HL-60/S4 (cell line): ENCODE results near the gene MTARC2.

ENCODE experiments used
- in situ Hi-C: fragments of 300-500 bp; cut with MboI; formaldehyde crosslinking; loops from 2 replicates; pipeline ENCODE4 v1.14.3; 2022; ENCODE audit warnings: low sequenced_read_pairs

MTARC2 gene

GRCh38 chr1:220764757-220765156 lies 16.6 kb downstream of the MTARC2 start:
- in situ Hi-C loops: no loop called here

GRCh38 chr1:220767312-220768125 lies 19.4 kb downstream of the MTARC2 start:
- in situ Hi-C loops: no loop called here

GRCh38 chr1:220768126-220768601 lies 20.0 kb downstream of the MTARC2 start:
- in situ Hi-C loops: no loop called here

GRCh38 chr1:220769205-220769604 lies 21.1 kb downstream of the MTARC2 start:
- in situ Hi-C loops: no loop called here

GRCh38 chr1:220770245-220770913 lies 22.3 kb downstream of the MTARC2 start:
- in situ Hi-C loops: no loop called here

GRCh38 chr1:220772846-220773245 lies 24.7 kb downstream of the MTARC2 start:
- in situ Hi-C loops: no loop called here

GRCh38 chr1:220775240-220775853 lies 27.2 kb downstream of the MTARC2 start:
- in situ Hi-C loops: no loop called here

GRCh38 chr1:220776254-220776653 lies 28.1 kb downstream of the MTARC2 start:
- in situ Hi-C loops: no loop called here

GRCh38 chr1:220776720-220777326 lies 28.7 kb downstream of the MTARC2 start:
- in situ Hi-C loops: no loop called here

- in situ Hi-C loops: no loop called here
These were observed 35.3 kb downstream of the MTARC2 start for GRCh38 chr1:220783453-220783852.

GRCh38 chr1:220784751-220785150 lies 36.6 kb downstream of the MTARC2 start:
- in situ Hi-C loops: no loop called here

GRCh38 chr1:220785166-220786056 lies 37.3 kb downstream of the MTARC2 start:
- in situ Hi-C loops: no loop called here

GRCh38 chr1:220786057-220786336 lies 37.9 kb downstream of the MTARC2 start:
- in situ Hi-C loops: no loop called here

GRCh38 chr1:220786337-220787068 lies 38.4 kb downstream of the MTARC2 start, which contains the start of gene MTARC1:
TSS of gene MTARC1 (plus strand) at chr1:220786913. CDS start at chr1:220786945, 32 bp downstream.
- in situ Hi-C loops: no loop called here

GRCh38 chr1:220787069-220787619 lies 39.0 kb downstream of the MTARC2 start:
- in situ Hi-C loops: no loop called here

GRCh38 chr1:220788900-220789299 lies 40.8 kb downstream of the MTARC2 start:
- in situ Hi-C loops: no loop called here

GRCh38 chr1:220789532-220790147 lies 41.5 kb downstream of the MTARC2 start:
- in situ Hi-C loops: no loop called here

GRCh38 chr1:220791285-220791684 lies 43.2 kb downstream of the MTARC2 start:
- in situ Hi-C loops: no loop called here

GRCh38 chr1:220791956-220792355 lies 43.8 kb downstream of the MTARC2 start:
- in situ Hi-C loops: no loop called here
